HG03354 (cell line): ENCODE measurements around the gene MYADML2.

Experiments used
- ATAC-seq: cut with Tn5 transposase; IDR thresholded peaks from one replicate; pipeline ENCODE4 v1.9.1; 2021; ENCODE audit warnings: mild to moderate bottlenecking; ENCODE audit not compliant: unreplicated experiment, poor library complexity, severe bottlenecking

Gene MYADML2

DNA sequence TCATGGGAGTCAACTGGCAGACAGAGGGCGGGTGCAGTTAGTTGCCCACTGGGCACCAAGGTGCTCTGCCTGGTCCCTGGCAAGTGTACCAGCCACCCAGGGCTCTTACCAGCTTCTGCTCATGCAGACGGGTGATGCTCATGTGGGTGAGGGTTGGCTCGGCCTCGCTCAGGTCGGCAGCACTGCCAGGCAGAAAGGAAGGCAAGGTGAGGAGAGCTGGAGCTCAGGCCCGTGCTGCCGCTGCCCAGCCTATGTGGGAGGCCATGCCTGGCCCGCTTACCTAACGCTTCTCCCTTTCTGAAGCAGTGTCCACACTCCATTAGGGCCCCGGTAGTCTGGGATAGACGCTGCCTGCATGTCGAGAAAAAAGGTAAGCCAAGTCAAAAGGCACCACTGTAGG, 31.7 kb downstream of the MYADML2 start:
- no peak for ATAC-seq

DNA sequence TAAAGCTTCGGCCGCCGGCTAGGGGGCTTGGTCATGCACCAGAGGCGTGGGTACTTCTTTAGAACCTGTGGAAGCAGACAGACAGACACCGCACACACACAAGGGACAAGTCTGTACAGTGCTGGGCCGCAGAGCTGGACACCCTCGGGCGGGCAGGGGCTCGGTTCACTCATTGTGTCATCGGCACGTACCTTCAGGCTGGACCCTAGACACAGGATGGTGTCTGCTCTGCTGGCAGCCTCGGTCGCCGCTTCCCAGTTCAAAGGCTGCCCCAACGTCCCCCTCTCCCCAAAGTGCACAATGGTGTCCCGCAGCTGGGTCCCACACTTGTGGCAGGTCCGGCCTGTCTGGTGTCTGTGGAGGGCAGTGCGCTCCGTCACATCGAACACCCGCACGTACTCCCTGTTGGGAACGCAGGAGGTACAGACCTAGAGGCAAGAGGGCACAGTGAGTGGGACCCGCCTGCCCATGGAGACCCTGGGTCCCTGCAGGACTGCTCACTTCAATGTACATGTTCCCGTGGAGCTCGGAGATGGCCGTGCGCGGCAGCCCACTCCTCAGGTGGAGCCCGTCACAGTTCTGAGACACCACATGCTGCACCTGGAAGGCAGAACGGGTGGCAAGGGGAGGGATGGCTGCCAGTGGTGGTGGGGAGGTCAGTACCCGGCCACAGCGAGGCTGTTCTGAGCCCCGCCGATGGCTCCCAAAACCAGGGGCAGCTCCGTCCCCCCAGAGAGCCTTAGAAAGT, 32.8 kb downstream of the MYADML2 start:
- ATAC-seq: no peak

DNA sequence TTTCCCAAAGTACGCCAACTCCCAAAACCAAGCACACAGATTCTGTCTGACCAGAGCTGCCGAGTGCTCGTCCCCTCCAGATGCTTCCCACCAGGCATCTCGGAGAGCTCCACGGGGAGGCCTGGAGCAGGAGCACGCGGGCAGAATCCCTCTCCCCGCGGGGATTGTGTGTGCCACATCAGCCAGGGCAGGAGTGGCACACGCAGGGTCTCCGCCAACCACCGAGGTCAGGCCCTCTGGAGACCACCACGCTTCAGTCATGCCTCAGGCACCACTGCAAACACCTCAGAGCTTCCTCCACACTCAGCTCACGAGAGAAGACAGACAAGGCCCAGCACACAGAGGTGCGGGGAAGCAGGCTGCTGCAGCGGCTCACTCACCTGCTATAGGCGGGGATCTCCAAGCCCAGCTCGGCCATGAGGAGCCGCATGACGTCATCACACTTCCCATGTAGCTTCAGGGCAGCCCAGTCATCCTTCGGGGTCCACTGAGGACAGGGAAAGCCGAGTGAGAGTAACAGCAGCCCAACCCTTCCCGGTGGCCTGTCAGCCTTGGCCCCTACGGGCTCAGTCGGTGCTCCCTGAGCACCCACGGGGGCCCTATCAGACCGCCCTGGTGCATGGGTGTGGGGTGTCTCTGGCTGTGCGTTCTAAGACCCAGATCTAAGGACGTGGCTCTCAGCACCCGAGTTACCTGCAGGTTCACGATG, 33.5 kb downstream of the MYADML2 start:
- ATAC-seq: no peak

DNA sequence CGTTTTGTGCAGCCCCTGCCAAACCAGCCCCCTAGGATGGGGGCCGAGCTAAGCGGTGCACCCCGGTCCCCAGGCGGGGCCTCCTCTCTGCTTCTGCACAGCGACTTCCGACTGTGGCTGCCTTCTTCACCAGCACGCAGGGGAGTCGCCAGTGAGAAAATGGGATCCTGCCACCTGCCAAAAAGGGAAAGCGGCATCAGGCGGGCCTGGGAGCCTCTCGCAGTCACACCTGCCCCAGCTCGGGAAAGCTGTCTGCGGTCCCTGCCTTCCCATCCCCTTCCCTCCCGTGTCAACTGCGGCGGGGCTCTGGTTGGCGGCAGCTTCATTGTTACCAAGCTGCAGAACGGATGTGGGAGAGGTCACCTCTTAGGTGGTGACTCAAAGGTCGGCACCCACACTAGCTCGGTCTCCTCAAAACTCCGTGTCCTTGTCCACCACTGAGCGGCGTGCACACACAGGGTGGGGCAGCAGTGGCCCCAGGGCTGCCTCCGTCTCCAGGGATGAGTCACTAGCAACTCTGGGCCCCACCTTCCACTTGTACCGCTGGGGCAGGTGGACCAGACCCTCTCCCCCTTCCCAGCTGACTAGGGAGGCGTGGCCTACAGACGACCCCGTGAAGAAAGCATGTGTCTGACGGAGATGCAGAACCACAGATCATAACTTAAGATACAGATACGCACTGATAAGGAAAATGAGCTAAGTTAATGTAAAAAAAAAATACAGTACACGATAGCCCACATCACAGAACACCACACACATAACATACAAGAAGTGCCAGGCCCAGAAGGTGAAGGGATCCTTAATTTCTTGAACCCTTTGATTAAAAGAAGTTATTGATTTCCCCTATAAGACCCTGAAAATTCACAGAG, 34.4 kb downstream of the MYADML2 start:
- ATAC-seq: no peak

DNA sequence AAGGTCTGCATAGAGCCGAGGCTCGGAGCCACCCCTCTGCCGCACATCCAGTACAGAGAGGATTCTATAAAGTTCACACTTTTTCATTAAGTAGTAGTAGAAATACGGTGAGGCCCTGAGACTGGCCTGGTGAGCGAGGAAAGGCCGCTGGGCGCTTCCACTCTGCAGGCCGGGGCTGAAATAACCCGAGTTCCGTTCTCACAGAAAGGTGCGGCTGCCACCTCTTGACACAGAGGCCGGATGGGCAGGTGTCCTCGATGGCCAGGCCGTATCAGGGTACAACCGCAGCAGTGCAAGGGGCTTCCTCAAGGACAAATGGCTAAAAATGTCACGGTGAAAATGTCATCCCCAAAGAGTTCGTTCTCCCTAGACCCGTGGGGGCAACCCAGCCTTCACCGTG, 35.1 kb downstream of the MYADML2 start:
- ATAC-seq: no peak

DNA sequence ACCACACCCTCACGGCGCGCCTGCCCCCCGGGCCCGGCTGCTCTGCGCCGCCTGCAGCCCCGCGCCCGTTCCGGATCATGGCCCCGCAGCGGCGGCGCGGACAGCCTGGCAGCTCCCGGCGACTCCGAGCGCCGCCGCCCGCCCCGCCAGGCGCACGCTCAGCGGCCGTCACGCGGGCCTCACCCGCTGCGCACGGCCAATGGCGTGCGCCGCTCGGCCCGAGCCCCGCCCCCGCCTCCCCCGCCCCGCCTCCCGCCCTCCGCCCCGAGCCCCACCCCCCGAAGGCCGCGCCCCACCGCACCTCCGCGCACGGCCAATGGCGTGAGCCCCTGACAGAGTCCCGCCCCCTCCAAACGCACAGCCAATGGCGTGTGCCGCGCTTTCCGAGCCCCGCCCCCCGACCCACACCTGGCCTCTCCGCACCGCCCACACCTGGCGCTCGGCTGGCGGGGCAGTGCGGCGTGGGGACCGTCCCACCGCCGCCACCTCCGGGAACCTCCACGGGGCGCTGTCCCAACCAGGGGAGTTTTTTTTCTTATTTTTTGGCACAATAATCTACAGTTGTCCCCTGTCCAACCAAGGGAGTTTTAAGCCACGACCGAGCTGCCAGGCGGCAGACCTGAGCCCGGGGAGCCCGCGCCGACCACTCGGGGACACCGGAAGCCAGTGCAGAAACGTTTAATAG, 35.6 kb downstream of the MYADML2 start, which contains the start of gene PCYT2:
Gene PCYT2, minus strand, starts transcription at position 123 of the 685 bp plus-strand sequence. Its CDS starts 44 bp downstream, at position 79.
- peak; percentile 75 for ATAC-seq

DNA sequence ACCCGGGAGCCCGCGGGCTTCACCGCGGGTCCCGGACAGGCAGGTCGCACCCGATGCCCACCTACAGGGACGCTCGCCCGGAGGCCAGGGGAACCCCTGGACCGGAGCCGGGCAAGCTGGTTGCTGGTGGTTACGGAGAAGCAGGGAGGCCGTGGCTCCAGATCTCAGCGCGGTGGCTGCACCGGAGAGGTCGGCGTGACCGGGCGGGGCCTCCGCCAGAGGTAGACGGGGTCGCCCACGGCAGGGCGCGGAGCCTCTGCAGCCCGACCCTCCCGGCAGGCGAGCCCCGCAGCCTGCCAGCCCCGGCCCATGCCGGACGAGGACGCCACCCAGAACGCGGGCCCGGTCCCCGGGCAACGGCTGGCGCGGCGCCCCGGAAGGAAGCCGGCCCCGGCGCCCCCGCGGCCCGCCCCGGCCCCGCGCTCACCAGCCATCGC, 36.2 kb downstream of the MYADML2 start:
- ATAC-seq: peak; percentile 37

DNA sequence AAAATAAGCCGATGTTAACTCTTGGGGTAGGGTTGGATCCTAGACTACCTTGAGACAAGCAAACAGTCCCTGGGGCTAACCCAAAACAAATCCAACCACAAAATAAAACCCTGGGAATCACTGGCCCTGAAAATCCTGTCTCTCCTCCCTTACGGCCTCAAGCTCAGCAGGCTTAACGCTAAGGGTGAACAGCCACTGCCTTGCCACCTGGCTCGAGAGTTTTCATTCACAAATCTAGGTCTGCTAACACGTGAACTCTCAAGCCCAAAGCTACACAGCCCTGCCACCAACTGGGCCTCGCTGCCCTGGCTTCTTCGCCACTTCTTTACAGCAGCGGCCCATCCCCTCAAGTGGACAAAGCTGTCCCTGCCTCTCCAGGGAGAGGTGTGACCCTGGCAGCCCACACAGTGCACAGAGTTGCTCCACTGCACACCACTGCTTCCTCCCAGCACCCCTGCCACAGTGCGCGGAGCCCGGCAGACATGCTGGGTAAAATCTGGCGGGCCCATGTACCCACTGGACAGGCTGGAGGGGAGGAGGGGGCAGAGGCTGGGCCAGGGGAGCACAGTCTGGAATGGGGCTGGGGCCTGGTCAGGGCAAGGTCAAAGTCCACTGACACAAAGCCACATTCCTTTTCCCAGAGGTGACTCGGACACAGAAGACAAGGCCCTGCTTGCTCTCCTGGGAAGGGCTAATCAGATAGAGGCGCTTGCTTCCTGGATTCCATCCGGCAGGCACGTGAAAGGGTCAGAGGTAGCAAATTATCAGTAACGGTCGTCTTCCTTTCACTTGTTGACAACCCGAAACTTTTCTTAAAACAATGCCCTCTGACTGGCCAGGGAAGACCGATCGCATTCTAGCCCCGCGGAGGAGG, 36.8 kb downstream of the MYADML2 start:
- no peak for ATAC-seq

DNA sequence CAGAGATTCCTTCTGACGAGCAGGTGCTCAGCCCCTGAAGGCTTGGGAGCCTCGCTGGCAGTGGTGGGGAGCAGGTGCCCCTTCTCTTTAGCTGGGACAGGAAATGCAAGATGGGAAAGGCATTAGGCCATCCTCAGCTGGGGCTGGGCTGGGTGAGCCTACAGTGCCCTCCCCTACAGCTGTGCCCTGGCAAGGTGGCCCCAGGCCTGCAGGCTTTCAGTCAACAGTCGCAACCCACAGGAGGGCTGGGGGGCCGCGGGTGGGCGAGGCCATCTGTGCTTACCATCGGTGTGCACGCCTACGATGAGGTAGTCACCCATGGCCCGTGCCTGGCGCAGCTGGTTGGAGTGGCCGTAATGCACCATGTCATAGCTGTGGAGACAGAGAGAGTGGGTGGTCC, 37.8 kb downstream of the MYADML2 start:
- ATAC-seq: no peak

DNA sequence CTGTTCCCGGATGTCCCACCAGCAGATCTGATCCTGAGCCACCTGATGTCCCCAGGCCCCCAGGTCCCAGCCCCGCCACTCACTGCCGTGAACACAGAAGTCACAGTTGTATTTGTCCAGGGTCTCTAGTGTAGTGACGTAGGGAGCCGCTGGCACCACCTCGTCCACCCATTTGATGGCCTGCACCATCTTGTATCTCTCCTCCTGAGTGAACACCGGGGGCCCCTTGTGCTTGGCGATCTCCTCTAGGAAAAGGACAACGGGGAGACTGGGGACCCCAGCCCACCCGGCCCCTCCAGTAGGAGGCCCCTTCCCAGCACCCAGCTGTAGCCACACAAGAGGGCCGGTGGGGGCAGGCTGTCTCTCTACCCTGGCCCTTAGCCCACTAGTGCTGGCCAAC, 38.2 kb downstream of the MYADML2 start:
- ATAC-seq: no peak

DNA sequence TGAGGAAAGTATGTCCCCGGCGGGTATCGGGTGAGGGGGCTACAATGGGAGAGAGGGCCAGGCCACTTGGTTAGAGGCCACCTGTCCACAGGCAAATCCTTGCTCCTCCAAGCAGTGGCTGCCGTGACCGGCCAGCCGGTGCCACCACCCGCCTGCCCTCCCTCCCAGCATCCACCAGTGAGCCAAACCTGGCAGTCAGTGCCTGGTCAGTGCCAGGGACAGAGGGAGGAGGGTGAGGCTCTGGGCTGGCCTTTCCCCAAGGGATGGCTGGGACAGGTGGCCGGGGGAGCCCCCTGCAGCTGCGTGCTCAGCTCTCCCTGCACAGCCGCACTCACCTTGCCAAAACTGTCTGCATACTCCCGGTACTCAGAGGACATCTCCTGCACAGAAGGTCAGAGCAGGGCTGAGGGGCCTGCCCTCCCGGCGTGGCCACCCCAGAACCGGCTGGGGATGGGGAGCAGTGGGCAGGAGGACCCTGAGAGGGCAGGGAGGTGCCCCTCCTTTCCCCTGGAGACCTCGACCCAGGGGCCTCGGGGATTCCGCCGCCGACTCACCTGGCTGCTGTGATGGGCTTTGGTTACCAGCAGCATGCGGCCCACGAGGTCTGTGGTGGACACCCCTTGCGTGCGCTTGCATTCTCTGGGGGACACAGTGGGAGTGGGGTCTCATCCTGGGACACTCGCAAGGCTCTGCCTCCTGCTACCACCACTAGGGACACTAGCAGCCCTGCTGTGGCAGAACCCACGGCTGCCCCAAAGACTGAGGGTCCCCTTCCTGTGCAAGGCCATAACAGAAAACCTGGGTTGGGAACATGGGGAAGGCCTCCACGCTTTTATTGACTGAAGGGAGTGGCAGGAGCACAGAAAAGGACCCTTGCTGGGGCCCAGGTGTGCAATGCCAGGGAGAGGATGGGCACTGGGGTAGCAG, 39.6 kb downstream of the MYADML2 start:
- no peak for ATAC-seq

DNA sequence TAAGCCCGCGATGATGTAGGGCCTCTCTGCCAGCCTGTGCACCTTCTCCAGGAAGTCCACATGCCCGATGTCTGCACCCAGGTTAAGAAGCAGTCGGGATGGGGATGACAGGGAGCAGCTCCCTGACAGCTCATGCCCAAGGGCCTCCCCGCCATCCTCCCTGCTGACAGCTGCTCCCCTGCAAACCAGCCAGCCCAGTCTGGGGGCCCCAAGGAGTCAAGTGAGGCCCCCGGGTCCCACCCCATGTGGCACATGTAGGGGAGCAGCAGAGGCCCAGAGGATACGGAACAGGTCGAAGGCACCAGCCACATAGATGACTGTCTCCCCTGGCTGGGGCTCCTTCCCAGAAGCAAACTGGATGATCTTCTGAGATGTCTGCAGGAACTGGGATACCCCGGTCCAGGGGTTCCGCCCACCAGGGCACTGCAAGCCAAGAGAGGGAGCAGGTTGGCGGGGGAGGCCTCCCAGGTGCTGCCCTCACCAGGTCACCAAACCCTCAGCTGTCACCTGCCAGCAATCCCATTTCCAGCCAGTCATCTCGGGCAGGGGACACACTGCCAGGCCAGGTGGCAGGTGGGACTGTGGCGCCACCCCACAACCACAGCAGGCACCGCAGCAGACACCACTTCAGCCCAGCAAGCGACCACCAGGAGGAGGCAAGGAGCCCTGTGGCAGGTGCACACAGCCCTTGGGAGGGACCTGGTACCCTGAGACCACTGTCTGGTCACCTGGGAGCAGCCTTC, 40.4 kb downstream of the MYADML2 start:
- no peak for ATAC-seq

DNA sequence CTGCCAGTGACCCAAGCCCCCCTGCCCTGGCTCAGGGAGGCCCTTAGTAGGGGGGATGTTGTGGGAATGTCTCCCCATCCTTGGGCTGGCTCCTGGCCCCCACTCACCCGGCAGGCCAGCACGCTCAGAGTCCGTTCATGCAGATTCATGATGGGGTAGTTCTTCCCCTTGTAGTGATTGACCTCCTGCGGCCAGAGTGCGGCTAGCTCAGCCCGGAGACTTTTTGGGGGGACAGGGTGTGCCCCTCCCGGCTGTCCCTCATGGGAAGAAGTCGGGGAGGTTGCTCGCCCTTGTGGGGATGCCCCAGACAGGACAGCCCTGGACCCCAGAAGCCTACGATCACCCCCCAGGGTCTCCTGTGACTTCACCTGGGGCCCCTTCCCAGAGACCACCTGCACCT, 41.0 kb downstream of the MYADML2 start:
- ATAC-seq: no peak

DNA sequence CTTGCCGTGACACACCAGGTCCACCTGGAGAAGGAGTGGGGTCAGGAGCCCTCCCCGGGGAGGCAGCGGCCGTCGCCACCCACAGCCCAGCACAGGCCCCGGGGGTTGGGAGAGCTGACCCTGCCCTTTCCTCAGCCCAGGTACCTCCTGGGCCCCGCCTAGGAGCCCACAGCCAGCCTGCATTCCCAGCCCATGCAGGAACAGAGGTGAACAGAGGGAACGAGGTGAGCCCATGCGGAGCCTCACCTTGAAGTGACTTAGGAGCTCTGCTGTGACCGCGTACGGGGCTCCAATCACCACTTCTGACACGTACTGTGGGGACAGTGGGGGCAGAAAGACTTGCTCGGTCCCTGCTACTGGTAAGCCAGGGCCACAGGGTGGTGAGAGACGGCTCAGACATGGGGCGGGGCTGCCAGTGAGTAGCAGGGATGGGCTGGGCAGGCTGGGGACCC, 41.6 kb downstream of the MYADML2 start:
- ATAC-seq: no peak

DNA sequence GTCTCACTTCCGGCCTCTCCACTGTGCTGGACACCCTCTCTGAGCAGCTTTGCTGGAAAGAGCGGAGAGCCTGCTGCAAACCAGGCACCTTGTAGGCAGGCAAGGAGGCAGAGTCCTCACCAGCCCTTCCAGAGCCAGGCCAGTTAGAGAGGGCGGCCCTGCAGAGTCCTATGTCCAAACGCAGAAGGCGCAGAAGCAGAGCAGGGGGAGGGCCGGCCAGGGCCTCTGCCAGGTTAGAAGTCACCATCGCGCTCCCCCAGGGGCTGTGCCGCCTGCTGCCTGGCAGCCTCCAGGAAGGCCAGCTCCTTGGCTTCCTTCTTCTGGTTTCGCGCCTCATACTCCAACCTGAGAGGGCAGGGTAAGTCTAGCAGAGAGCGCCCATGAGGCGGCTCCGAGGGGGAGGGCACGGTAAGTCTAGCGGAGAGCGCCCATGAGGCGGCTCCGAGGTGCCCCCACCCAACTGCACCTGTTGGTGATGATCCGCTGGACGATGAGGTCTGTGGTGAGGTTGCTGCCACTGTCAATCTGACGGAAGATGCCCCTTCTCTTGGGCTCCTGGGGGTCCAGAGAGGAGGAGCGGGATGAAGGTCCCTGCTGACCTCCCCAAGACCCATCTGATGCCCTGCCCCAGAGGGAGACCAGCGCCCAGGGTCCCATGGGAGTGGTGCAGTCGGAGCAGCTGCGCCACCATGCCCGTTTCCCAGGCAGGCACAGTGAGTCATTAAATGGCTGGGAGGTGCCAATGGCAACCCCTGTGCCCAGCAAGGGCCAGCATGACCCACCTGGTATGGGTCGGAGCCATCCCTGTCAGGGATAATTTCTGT, 42.2 kb downstream of the MYADML2 start:
- ATAC-seq: no peak

DNA sequence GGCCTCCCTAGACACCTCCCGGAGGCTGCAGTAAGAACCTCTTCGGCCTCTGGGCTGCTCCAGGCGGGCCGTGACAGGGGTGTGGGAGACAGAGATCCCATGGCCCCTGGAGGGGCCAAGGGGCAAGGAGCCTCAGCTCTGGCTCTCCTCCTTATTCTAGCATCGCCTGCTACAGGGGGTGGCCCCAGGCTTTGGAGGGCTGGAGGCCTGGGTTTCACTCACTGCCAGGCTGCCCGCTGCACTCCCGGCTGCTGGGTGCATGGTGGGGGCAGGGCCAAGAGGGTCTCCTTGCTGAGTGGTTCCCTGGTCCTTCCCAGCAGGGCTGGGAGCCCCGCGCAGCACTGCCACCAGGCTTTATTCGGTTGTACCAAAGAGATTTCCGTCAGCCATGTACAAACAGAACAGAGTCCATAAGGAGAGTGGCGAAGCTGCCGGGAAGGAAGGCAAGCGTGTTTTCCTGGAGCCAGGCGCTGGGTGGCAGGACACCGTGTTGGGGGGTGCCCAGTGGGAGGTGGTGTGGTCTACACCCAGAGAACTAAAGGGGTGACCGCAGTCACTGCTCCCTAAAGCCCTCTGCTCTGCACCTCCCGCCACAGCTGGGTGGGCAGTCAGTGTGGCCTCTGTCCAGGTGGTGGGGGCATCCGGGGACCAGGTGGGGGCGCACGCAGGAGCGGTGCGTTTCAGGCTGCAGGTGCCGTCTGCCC, 43.0 kb downstream of the MYADML2 start:
- ATAC-seq: no peak
